GM15510 (cell line): ENCODE measurements around the gene CRYBA2.

ENCODE experiments used
- POLR2A ChIP-seq: IDR thresholded peaks from 3 replicates; pipeline ENCODE4 v1.6.1; 2011; ENCODE audit warnings: borderline replicate concordance; ENCODE audit not compliant: insufficient read length; ENCODE audit errors: extremely low read depth

Gene CRYBA2

DNA sequence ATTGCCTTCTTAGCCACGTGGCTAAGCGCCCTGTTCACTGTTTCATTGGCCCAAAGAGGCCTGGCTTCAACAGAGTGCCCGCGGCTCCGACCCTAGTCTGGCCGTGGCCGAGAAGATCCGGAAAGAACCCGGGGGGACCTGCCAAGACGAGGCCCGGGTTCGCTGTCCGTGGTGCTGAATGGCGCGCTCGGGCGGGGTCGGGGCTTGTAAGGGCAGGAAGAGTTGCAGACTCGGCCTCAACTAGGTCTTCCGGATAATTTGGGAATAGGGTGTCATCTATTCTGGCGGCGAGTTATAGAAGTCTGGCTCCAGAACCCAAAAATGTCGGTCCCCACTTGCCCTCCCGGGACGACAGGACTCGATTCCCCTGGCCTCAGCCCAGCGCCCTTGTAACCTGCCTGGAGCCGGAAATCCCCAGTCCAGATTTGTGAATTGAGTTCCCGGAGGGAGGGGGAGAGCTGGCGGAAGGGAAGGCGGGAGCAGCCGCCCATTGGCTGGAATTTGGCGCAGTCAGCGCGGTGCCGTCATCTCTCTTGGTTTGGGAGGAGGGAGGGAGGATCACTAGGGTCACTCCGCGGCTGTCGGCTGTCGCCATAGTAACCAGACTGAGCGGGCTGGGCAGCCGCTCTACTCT lies 30.2 kb downstream of the CRYBA2 start:
- no peak for TF ChIP-seq POLR2A

DNA sequence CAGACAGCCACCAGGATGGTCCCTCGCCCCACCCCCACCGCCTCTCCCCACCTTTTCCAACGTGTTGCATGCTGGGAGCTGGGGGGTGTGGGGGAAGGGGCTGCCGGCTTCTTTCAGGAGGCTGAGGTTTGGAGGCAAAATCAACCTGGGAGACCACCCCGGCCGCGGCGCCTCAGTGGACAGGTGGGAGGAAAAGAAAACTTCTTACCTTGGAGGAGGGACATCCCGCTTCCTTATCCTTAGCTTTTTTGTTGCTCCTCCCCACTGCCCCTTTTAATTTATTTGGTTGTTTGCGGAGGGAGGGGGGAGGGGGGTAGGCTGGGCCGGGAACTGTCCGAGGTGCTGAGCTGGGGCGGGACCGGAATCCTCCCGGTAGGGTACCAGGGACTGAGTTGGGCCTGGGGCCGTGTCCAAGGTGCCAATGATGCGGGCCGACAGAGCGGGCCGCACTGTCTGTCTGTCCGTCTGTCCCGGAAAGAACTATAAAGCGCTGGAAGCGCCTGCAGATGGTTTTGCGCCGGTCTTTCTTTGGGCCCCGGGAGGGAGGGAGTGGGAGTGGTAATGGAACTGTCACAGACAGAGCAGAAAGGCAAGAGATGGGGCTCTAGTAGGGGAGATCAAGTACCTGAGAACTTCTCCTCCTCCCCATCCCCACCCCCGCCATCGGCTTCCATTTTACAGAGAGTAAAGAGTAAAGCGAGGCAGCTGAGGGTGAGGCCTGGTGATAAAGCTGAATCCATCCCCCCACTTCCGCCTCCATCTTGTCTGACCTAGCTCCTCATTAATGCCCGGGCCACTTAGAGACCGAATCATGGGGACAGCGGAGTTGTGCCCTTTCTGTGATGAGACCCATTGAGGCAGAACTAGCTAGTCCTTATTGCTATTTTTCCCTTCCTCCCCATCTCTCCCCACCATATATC lies 31.3 kb downstream of the CRYBA2 start:
- no peak for TF ChIP-seq POLR2A

DNA sequence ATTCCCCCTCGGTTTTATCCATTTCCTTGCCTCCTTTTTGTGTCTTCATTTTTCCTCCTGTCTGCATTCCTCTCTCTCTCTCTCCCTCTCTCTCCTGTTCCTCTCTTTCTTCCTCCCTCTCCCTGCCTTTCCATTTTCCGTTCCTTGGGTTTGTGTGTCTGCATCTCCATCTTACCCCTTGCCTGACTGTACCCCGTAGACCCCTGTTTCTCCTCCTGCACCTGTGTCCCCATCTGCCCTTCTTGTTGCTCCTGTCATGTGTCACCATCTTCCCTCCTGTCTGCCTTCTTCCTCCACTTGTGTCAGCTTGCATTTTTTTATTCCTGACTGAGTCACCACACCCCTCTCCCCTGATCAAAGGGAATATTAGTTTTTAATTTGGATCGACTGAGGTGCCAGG lies 32.0 kb downstream of the CRYBA2 start:
- no peak for TF ChIP-seq POLR2A

DNA sequence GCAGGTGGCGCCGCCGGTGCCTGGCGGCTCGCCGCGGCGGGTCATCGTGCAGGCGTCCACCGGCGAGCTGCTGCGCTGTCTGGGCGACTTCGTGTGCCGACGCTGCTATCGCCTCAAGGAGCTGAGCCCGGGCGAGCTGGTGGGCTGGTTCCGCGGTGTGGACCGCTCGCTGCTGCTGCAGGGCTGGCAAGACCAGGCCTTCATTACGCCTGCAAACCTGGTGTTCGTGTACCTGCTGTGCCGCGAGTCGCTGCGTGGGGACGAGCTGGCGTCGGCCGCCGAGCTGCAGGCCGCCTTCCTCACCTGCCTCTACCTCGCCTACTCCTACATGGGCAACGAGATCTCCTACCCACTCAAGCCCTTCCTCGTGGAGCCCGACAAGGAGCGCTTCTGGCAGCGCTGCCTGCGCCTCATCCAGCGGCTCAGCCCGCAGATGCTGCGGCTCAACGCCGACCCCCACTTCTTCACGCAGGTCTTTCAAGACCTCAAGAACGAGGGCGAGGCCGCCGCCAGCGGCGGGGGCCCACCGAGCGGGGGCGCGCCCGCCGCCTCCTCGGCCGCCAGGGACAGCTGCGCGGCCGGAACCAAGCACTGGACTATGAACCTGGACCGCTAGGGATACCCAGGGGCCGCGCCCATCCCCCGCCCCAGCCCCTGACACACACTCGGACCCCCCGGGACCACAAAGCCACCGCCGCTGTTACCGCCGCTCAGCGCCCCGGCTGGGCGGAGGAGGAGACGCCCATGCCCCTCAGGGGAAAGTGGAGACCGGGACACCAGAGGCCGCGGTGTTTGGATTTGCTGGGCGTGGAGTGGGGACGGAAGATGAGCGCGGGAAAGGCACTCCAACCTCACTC lies 32.7 kb downstream of the CRYBA2 start:
- no peak for TF ChIP-seq POLR2A

DNA sequence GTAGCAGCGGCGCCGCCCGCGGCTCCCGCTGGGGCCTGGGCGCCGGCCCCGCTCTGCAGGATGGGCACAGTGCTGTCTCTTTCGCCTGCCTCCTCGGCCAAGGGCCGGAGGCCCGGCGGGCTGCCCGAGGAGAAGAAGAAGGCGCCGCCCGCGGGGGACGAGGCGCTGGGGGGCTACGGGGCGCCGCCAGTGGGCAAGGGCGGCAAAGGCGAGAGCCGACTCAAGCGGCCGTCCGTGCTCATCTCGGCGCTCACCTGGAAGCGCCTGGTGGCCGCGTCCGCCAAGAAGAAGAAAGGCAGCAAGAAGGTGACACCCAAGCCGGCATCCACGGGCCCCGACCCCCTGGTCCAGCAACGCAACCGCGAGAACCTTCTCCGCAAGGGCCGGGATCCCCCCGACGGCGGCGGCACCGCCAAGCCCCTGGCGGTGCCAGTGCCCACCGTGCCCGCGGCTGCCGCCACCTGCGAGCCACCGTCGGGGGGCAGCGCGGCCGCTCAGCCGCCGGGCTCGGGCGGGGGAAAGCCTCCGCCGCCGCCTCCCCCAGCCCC lies 33.4 kb downstream of the CRYBA2 start:
- no peak for TF ChIP-seq POLR2A

- no peak for TF ChIP-seq POLR2A
These were observed 34.0 kb downstream of the CRYBA2 start, which contains the start of gene CDK5R2 for GRCh38 chr2:218959141-218959731. TSS of gene CDK5R2 (plus strand) at chr2:218959666. CDS start at chr2:218959821, 155 bp downstream.

GRCh38 chr2:218958276-218958675 lies 34.9 kb downstream of the CRYBA2 start:
- TF ChIP-seq POLR2A = no peak

- no peak for TF ChIP-seq POLR2A
These were observed 35.6 kb downstream of the CRYBA2 start for GRCh38 chr2:218957671-218958070.

DNA sequence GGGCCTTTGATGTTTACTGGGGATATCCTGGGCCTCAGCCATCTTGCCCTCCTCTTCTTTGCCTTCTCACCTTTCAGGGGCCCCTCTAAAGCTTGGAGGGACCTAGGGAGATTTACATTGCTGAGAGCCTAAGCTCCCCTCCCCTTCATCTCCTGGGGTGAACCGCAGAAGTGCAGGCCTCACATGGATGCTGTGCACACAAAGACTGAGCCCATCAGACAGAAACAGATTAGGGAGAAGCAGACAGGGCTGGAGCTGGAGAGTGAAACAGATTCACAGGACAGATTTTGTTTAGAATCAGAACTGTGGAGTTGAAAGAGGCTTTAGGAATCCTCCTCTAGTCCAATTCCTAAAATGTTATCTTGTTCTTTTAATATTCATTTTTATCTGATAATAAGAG lies 37.2 kb downstream of the CRYBA2 start:
- TF ChIP-seq POLR2A = no peak

DNA sequence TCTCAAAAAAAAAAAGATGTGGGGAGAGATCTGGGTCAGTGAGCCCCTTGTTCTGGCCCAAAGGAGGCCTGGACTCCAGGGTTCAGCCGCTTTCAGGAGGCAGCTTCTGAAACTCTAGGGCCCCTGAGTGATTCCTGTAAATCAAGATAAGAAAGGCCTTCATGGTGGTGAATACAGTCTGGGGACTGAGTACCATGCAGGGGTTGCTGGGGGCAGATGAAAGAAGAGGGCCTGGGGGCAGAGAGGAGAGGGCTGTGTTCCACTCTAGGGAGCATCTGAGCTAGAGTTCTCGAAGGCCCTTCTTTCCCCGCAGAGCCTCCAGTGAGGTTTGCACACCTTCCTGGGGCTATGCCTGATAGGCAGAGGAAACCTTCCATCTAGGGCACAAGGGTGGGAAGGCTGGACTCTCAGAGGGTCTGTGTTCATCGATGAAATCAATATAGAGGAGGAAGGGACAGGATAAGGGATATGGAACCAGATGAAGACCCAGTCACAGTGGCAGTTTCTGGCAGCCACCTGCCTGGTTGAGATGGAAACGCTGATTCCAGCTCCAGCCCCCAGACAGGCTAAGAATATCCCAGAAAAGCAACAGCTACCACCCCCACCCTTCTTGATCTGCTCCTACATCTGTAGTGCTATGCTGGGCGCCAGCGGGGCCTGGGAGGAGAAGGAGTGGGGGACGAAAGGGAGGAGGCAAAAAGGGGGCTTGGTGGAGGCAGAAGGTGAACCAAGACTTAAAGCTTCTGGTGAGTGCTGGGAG lies 38.5 kb downstream of the CRYBA2 start:
- TF ChIP-seq POLR2A = no peak

- no peak for TF ChIP-seq POLR2A
These were observed 39.8 kb downstream of the CRYBA2 start for GRCh38 chr2:218953366-218953954.

GRCh38 chr2:218952160-218952559 lies 41.1 kb downstream of the CRYBA2 start:
- TF ChIP-seq POLR2A = no peak

DNA sequence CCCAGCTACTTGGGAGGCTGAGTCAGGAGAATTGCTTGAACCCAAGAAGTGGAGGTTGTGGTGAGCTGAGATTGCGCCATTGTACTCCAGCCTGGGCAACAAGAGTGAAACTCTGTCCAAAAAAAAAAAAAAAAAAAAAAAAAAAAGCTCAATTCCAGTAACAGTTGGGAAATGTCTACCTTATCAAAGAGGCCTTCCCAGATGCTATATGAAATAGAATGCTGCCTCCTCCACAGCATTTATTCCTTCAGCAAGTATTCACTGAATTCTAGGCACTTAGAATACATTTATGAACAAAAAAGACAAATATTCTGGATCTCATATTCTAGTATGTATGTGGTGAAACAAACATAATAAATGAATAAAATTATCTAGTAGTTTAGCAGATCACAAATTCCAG lies 46.6 kb downstream of the CRYBA2 start:
- no peak for TF ChIP-seq POLR2A

GRCh38 chr2:218944759-218945404 lies 48.3 kb downstream of the CRYBA2 start:
- no peak for TF ChIP-seq POLR2A
